HS-5 (cell line): Measurements from ENCODE around the gene LCE1C.

Experiments used
- DNase-seq: peaks from one replicate; pipeline ENCODE4 v3.0.0-alpha.2; 2012; ENCODE audit warnings: low read depth

The LCE1C gene, protein sequence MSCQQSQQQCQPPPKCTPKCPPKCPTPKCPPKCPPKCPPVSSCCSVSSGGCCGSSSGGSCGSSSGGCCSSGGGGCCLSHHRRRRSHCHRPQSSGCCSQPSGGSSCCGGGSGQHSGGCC

DNA sequence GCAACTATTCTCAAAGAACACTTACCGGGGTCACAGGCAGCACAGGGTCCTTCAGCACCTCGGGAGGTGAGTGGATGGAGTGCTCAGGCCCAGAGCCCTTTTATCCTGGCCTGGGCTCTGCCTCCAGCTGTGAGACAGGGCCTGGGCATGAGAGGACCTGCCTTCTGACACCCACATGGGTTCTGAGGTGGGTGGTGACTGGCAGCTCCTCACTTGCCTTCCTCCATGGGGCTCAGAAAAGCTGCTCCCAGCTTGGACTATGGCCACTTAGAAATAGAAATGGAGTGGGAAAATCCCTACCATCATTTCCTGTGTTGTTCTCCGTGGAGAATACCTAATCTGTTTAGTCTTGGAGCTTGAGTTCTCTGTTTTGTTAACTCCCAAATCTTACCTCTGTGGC is at the start of gene LCE1C:
Gene LCE1C (minus strand): TSS at position 76 of the 400 bp plus-strand sequence. CDS start 1,173 bp downstream, outside the sequence.
- no peak for DNase-seq

- DNase-seq, result peak; percentile 86
Measured at GRCh38 chr1:152855661-152856060, 49.2 kb upstream of the LCE1C start.

DNA sequence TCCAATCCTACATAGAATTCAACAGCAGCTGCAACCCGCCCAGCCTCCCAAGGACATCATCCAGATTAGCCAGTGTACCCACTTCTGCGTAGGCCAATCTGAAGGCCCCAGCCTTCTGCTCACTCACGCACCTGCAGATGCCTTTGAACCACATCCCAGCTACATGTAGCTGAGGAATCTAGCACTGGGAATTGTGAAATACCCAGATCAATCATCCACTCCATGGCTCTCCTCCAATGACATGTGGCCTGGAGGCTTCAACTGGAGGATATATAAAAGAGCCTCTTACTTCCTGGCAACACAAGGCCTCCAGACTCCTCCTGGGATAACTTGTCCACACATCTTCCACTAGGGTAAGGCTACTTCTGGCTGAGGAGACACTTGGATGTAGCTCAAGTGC is 36.1 kb upstream of the LCE1C start, which contains the start of gene LCE6A:
Gene LCE6A (plus strand): TSS at position 301 of the 400 bp plus-strand sequence. CDS start 665 bp downstream, outside the sequence.
- no peak for DNase-seq

DNA sequence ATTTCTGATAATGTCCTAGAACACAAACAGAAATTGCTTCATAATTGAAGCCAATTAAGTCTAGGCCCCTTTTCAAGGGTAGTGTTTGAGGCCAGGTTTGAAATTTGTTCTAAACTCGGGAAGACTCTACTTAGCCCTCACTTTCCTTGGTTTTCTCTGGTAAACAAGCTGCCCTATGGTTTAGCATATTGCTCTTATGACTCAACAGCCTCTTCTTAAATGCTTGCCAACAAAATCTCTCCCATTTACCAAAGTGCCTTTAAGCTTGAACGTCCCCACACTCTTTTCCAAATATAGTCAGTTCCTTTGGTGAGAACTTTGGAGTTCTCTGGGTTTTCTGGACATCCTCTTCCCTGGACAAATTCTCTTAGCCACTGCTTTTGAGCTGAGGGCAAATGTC is 30.4 kb upstream of the LCE1C start:
- DNase-seq, result no peak

DNA sequence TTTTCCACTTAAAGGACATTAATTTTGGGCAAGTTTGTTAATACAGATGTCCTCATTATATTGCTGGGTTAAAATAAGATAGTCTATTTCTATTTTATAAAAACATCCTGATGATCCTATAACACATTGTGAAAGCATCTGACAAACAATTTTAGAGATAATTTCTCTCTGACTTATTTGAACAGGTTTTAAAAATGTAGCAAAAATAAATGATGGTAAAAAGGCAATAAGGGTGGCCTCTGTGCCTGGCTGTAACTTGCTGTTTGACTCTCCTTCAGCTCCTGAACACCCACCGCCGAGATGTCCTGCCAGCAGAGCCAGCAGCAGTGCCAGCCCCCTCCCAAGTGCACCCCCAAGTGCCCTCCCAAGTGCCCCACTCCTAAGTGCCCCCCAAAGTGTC is 20.7 kb upstream of the LCE1C start, which contains the start of gene LCE1A:
Gene LCE1A (plus strand): TSS at position 301 of the 400 bp plus-strand sequence. CDS start 0 bp downstream, at position 301.
- DNase-seq, result no peak

DNA sequence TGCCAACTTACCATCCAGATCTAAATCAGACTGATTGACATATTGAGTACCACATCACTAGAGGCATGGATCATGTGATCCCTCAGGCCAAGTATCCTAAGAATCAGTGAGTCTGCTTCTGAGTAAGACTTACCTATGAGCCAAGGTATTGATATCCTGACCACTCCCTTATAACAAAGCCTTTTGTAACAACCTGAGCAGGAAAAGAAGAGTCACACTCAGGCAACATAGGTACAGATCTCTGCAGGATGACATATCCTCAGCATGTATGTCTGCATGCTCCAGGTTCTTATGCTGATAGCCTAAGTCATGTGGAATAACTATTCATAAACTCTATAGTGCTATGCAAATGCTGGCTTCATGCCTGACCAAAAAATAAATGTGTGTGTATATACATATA is 18.5 kb upstream of the LCE1C start:
- DNase-seq, result no peak

DNA sequence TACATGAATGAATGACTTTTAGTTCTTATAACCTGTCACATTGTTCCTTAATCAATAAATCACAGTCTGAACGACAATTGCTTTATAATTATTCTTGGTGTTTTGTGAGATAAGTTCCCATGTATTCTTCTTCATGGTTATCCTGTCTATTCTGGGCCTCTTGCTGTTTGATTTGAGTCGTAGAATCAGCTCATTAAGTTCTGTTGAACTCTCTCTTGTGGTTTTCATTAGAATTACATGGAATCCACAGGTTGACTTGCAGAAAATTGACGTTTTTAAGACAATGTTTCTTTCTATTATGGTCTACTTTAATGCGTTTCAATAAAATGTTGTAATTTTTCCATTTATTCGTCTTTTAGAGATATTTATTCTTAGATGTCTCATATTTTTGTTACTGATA is 16.8 kb upstream of the LCE1C start:
- DNase-seq, result no peak

GRCh38 chr1:152817309-152817708 is 10.9 kb upstream of the LCE1C start:
- no peak for DNase-seq

- DNase-seq, result no peak
Measured at GRCh38 chr1:152811671-152812070, 5.2 kb upstream of the LCE1C start, which contains the start of gene LCE1B. Gene LCE1B (plus strand): TSS chr1:152811971. CDS start chr1:152812447, 476 bp downstream.

GRCh38 chr1:152811050-152811449 is 4.6 kb upstream of the LCE1C start:
- no peak for DNase-seq

- no peak for DNase-seq
Measured at GRCh38 chr1:152801333-152801732, 5.1 kb downstream of the LCE1C start.

DNA sequence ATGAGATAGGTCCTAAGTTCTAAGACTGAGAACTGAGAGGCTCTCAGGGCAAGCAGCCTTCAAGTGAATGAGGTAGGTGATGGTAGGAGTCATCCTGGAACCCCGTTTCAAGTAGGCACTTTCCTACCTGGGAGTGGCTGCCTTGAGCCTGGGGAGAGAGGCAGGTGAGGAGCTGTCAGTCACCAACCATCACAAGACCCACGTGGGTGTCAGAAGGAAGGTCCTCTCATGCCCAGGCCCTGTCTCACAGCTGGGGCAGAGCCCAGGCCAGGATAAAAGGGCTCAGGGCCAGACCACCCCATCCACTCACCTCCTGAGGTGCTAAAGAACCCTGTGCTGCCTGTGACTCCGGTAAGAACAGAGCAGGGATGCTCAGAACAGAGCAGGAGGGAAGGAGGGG is 10.0 kb downstream of the LCE1C start, which contains the start of gene LCE1D:
Gene LCE1D (plus strand): TSS at position 301 of the 400 bp plus-strand sequence. CDS start 1,074 bp downstream, outside the sequence.
- no peak for DNase-seq

GRCh38 chr1:152795686-152796085 is 10.8 kb downstream of the LCE1C start:
- DNase-seq, result no peak

GRCh38 chr1:152786077-152786476 is 20.4 kb downstream of the LCE1C start, which contains the start of gene LCE1E:
Gene LCE1E (plus strand): TSS chr1:152786257. CDS start chr1:152787300, 1,043 bp downstream.
- no peak for DNase-seq

GRCh38 chr1:152783095-152783494 is 23.4 kb downstream of the LCE1C start:
- peak; percentile 76 for DNase-seq

GRCh38 chr1:152777510-152778137 is 28.8 kb downstream of the LCE1C start:
- DNase-seq, result no peak

DNA sequence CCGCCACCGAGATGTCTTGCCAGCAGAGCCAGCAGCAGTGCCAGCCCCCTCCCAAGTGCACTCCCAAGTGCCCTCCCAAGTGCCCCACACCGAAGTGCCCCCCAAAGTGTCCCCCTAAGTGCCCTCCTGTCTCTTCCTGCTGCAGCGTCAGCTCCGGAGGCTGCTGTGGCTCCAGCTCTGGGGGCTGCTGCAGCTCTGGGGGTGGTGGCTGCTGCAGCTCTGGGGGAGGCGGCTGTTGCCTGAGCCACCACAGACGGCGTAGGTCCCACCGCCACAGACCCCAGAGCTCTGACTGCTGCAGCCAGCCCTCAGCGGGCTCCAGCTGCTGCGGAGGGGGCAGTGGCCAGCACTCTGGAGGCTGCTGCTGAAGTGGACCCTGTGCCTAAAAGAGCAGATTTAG is 30.1 kb downstream of the LCE1C start:
- DNase-seq, result no peak

GRCh38 chr1:152774875-152775274 is 31.6 kb downstream of the LCE1C start, which contains the start of gene LCE1F:
Gene LCE1F (plus strand): TSS chr1:152775140. CDS start chr1:152776372, 1,232 bp downstream.
- no peak for DNase-seq

DNA sequence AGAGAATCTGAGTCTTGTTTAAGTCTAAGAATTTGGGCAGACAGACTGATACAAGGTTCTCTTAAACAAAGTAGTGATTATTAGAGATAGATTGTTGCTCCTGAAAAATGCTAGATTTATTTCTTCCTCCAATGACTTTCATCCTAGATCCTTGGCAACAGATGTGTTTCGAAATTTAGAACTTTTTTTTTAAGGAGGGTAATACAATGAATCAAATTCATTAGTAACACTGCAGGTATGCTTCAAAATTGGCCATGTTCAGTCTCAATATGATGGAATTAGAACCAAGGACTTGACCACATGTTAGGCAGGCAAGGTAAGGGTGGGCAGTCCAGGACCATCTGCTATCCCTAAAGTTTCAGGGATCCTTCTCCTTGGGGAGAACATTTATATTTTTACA is 36.0 kb downstream of the LCE1C start:
- no peak for DNase-seq

GRCh38 chr1:152768847-152769533 is 37.5 kb downstream of the LCE1C start:
- peak; percentile 87 for DNase-seq

- DNase-seq, result no peak
Measured at GRCh38 chr1:152761609-152762213, 44.7 kb downstream of the LCE1C start.

- DNase-seq, result no peak
Measured at GRCh38 chr1:152760551-152761190, 45.8 kb downstream of the LCE1C start.
